Measurements from ENCODE around the gene SEZ6L.

SEZ6L gene

GRCh38 chr22:26302726-26303125 lies 133.5 kb downstream of the SEZ6L start:
- DNase-seq (ENCODE audit: low read depth): no peak

- DNase-seq (ENCODE audit: low read depth): no peak
Observed at GRCh38 chr22:26303475-26303874, 134.2 kb downstream of the SEZ6L start.

DNA sequence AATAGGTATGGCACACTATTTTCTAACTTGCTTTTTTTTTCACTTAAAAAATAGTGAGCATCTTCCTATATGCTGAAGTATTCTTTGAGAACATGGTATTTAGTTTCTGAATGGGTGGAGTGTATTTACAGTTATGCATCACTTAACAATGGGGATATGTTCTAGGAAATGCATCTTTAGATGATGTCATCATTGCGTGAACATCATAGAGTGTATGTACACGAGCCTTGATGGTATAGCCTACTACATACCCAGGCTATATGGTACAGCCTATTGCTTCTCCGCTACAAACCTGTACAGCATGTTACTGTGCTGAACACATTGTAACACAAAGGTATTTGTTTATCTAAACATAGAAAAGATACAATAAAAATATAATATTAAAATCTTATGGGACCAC lies 135.5 kb downstream of the SEZ6L start:
- no peak for DNase-seq (ENCODE audit: low read depth)

GRCh38 chr22:26308467-26308866 lies 139.2 kb downstream of the SEZ6L start:
- DNase-seq (ENCODE audit: low read depth): no peak

GRCh38 chr22:26310616-26311015 lies 141.4 kb downstream of the SEZ6L start:
- DNase-seq (ENCODE audit: low read depth): no peak

GRCh38 chr22:26313291-26313690 lies 144.0 kb downstream of the SEZ6L start:
- DNase-seq (ENCODE audit: low read depth): no peak

- DNase-seq (ENCODE audit: low read depth): no peak
Observed at GRCh38 chr22:26314171-26314570, 144.9 kb downstream of the SEZ6L start.

DNA sequence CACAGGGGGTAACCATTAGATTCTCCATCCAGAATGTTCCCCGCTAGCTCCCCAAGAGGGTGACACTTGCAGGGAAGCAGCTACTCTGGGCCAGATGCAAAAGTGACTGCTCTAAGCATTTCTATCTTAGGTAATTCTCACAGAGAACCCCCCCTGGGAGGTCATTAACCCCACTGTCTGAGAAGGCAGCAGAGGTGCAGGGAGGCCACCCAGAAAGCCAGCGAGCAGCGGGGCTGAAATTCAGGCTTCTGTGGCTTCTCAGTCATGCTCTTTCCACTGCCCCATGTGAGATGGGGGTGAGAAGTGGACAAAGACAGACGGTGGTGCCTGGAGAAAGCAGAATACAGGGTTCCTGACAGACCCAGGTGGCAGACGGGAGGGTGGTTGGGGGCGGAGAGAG lies 145.4 kb downstream of the SEZ6L start:
- DNase-seq (ENCODE audit: low read depth): no peak

GRCh38 chr22:26316732-26317285 lies 147.5 kb downstream of the SEZ6L start:
- DNase-seq (ENCODE audit: low read depth): no peak

GRCh38 chr22:26318975-26319374 lies 149.7 kb downstream of the SEZ6L start:
- no peak for DNase-seq (ENCODE audit: low read depth)

DNA sequence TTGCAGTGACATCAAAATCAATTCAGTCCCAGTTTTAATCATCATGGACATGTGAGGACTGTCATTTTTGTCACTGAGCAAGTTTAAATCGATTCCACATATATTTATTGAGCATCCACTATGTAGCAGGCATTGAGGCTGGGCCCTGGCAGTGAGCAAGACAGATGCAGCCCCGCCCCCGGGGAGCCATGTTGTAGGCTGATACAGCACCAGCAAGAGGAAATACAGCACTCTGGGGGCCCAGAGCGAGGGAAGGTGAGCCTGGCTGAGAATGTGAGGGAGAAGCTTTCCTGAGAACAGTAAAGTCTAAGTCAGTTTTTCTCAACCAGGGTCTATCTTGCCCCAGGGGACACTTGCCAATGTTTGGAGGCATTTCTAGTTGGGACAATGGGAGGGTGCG lies 151.2 kb downstream of the SEZ6L start:
- DNase-seq (ENCODE audit: low read depth): no peak

DNA sequence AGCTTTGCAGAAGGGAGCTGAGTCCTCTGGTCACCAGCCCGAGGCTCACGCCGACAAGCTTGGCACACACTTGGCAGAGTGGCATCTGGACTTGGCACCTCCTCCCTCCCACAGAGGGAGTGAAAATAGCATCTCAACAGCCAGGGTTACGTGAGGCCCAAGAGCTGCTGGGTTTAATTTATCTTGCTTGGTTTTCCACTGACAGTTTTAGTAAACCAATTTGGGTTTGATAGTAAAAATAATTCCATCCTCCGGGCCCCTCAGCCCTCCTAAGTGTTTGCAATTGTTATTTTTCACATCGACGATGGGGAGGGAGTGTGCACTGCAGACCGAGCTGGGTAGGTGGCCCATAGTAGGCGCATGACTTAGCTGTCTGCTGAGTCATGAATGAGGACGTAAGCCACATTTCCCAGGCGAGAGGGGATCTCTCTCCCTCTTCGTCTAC lies 152.2 kb downstream of the SEZ6L start:
- peak; percentile 18 for DNase-seq (ENCODE audit: low read depth)

- peak; percentile 46 for DNase-seq (ENCODE audit: low read depth)
Observed at GRCh38 chr22:26322179-26322905, 153.1 kb downstream of the SEZ6L start.

GRCh38 chr22:26323013-26323412 lies 153.8 kb downstream of the SEZ6L start:
- DNase-seq (ENCODE audit: low read depth): no peak

DNA sequence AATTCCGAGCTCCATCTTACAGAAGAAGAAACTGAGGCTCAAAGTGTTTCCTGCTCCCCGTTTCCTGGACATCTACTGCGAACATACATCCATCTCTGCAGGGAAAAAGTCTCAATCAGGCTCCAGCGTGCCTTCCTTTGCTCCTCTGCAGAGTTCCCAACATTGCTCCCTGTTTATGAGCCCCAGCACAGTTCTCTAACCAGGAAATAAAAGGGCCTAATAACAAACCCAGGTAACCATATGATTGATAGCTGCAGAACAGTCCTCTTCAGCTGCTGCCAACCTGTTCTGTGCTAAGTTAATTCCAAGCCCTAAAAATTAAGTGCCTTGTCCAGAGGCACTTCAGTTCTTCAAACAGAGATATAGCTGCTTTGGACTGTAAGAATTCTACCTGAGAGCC lies 154.9 kb downstream of the SEZ6L start:
- DNase-seq (ENCODE audit: low read depth): no peak

GRCh38 chr22:26325641-26326040 lies 156.4 kb downstream of the SEZ6L start:
- DNase-seq (ENCODE audit: low read depth): no peak

DNA sequence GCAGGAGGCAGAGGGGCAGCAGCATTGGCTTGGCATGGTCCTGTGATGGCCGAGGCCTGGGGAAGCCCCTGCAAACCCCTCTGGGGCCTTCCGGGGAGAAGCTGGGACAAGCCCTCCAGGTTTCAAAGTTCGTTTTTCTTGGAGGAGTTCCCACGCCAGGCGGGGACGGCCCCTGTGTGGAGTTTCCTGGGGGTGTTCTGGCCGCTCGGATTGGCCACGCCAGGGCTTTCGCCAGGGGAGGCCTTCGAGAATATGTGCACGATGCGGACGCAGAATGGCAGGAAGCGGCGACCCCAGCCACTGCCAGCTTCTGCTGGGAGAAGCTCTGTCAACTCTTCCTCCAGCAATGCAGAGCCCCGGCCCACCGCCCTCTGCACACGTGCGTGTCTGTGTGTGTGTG lies 157.5 kb downstream of the SEZ6L start:
- no peak for DNase-seq (ENCODE audit: low read depth)

DNA sequence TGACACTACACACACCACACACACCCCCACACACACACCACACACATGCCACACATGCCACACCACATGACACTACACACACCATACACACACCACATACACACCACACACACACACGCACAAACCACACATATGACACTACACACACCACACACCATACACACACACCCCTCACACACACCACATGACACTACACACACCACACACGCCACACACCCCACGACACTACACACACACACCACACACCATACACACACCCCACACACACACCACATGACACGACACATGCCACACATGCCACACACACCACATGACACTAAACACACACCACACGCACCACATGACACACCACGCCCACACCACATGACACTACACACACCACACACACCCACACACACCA lies 158.0 kb downstream of the SEZ6L start:
- DNase-seq (ENCODE audit: low read depth): no peak

DNA sequence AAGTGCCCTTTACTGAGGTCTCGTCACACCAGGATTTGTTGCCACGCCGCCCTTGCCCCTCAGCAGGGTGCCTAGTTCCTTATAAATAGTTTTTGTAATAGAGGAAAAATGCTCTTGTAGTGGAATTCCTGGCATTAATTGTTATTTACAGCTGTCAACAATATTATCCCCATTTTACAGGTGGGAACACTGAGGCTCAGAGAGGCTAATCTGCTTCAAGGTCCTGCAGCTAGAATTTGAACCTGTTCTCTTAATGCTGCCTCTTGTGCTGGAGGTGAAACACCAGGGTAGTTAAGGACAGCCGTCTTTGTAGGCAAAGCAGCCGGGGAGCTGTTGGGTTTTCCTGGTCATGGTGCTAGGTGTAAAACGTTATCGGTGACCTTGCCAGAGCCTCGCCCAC lies 159.0 kb downstream of the SEZ6L start:
- no peak for DNase-seq (ENCODE audit: low read depth)

DNA sequence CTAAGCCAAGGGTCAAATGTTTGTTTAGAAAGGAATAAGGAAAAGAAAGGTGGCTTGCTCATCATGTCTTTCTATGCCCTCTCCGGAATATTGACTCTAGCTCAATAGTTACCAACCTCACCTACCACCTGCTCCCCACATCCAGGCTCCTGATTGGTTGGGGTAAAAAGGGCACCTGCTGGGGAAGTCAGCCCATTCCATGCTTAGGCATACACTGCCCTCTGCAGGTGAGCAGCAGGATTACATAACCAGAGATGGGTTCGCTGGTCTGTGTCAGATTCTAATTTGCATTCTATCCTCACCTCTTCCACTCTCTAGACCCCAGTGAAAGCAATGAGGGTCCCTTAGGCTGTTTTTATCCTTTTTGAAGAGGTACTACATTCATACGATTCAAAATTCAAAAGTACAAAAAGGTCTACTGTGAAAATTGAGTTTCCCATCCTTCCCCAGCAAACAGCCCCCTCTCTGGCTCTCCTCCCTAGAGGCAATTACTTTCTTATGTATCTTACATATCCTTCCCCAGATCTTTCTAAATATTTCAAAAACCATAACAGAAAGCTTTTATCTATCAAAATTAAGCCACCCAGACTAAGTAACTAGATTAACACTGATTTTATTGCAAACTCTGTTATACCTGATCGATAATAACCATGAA lies 161.8 kb downstream of the SEZ6L start:
- DNase-seq (ENCODE audit: low read depth): peak; percentile 33

DNA sequence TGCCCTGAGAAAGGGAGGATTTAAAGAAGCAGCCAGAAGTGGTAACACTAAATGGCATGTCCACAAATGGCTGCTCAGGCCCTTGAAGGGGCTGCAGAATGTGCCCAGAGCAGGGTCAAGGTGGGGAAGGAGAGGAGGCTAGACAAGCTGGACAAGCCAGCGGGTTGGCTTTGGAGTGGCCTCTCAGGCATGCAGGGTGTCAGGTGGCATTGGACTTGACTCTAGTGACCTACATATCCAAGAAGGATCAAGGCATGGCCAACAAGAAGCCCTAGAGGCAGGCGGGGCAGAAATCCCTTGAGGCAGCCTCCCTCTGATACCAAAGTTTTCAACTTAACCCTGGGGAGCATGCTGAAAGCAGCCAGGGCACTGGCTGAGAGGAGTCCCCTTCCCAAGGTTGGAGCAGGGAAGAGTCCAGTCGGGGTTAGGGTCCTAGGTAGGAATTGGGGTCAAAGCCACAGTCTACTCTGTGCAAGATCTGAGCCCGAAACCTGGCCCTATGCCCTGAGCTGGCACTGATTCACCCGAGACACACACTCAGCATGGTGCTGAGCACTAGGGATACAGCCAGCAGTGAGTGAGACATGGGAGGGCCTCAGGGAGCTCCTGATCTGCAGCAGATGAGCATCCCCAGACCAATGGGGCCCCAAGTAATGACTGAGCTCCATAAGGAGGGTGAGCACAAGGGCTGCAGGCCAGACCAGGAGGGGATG lies 164.0 kb downstream of the SEZ6L start:
- no peak for DNase-seq (ENCODE audit: low read depth)

- DNase-seq (ENCODE audit: low read depth): no peak
Observed at GRCh38 chr22:26334232-26334631, 165.0 kb downstream of the SEZ6L start.

DNA sequence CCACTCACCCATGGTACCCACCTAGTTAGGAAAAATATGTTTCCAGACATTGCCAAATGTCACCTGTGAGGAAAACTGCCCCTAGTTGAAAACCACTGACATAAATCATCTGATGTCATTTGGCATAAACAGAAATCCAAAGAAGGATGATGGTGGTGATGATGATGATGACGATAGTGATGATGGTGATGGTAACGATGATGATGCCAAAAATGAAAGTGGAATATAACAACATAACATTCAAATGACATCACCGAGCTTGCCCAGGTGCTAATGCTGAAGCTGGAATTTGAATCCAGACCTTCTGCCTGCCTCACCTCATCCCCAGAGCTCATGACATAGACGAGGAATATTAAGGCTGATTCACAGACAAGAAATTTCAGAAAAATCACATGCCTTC lies 167.5 kb downstream of the SEZ6L start:
- no peak for DNase-seq (ENCODE audit: low read depth)
